Nephron (organoid): ENCODE data around the gene HRH4.

ENCODE experiments used
- H3K27ac Mint-ChIP-seq, 3 experiments: 2 replicates each; pipeline ENCODE4 v1.8.0; 2020; ENCODE audit warnings: mixed read lengths in 3 of 3, mild to moderate bottlenecking in 2 of 3, moderate library complexity in 1 of 3
- H3K27me3 Mint-ChIP-seq: 2 replicates; pipeline ENCODE4 v1.8.0; 2021; ENCODE audit warnings: low read depth, mild to moderate bottlenecking, moderate library complexity, mixed read lengths
- H3K36me3 Mint-ChIP-seq: 2 replicates; pipeline ENCODE4 v1.8.0; 2020; ENCODE audit warnings: low read depth, mixed read lengths
- H3K4me1 Mint-ChIP-seq: 2 replicates; pipeline ENCODE4 v1.8.0; 2020; ENCODE audit warnings: mixed read lengths
- H3K4me3 Mint-ChIP-seq, 3 experiments: 2 replicates each; pipeline ENCODE4 v1.8.0; 2020; ENCODE audit warnings: mild to moderate bottlenecking in 3 of 3, mixed read lengths in 3 of 3, moderate library complexity in 2 of 3
- H3K9me3 Mint-ChIP-seq: 2 replicates; pipeline ENCODE4 v1.8.0; 2020; ENCODE audit warnings: mixed read lengths
- TF ChIP-seq, protein P1 (sequence below), 3 experiments: fragments of 200-600 bp; sonication (generic); IDR thresholded peaks; one replicate each; pipeline ENCODE4 v1.5.0; 2021; ENCODE audit warnings: antibody characterized with exemption in 3 of 3; ENCODE audit not compliant: unreplicated experiment in 3 of 3

The HRH4 gene

DNA sequence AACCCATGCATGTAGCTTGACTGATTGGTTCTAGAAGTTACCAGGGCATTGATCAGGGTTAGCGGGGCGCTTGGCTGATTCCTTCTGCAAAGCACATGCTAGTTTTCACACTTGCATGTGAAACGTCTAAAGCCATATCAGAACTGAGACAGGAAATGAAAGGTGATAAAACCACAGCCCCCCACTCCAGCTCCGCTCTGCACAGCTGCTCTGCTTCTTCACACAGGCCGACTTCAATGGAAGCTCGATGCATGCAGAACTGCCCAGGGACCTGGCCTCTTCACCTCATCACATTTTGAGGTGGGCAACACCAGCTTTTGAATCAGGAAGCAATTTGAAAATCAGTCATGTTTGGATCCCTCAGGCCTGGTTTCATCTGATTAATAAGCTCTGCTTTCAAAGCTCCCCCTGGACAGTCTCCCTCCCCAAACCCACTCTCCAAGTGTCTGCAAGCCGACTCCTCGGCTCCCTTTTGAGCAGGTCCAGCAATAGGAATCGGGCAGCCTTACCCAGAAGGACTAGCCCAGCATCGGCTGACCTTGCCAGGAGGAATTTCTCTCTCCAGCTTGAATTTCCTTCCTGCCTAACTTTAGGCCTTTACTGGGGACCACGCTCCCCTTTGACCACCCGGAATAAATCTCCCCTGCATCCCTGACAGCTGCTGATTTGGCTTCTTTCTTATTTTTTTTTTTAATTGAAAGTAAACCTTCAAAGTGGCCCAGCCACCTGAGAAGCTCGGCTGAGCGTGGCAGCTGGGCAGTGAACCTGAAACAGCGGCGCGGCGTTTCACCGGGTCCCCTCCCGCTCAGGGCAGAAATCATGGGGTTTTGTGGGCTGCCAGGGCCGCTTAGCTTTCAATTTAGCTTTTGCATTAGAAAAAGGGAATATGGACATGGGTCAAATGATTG, 31.7 kb downstream of the HRH4 start:
- Mint-ChIP-seq H3K36me3 (no peaks in the 10 kb centered on the region), H3K4me1 (peaks cover 20% of the 10 kb centered on the region), H3K4me3 (peak overlapping the region; percentile 18 to 55 (median 44)), H3K27ac (peak overlapping the region; percentile 88), H3K9me3 (peaks cover 3% of the 10 kb centered on the region), H3K27me3 (no peaks in the 10 kb centered on the region)
- TF ChIP-seq, protein P1, sequence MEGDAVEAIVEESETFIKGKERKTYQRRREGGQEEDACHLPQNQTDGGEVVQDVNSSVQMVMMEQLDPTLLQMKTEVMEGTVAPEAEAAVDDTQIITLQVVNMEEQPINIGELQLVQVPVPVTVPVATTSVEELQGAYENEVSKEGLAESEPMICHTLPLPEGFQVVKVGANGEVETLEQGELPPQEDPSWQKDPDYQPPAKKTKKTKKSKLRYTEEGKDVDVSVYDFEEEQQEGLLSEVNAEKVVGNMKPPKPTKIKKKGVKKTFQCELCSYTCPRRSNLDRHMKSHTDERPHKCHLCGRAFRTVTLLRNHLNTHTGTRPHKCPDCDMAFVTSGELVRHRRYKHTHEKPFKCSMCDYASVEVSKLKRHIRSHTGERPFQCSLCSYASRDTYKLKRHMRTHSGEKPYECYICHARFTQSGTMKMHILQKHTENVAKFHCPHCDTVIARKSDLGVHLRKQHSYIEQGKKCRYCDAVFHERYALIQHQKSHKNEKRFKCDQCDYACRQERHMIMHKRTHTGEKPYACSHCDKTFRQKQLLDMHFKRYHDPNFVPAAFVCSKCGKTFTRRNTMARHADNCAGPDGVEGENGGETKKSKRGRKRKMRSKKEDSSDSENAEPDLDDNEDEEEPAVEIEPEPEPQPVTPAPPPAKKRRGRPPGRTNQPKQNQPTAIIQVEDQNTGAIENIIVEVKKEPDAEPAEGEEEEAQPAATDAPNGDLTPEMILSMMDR (IDR thresholded peaks at IDR 0.05; ENCODE audit: unreplicated experiment in 3 of 3) = no peak

DNA sequence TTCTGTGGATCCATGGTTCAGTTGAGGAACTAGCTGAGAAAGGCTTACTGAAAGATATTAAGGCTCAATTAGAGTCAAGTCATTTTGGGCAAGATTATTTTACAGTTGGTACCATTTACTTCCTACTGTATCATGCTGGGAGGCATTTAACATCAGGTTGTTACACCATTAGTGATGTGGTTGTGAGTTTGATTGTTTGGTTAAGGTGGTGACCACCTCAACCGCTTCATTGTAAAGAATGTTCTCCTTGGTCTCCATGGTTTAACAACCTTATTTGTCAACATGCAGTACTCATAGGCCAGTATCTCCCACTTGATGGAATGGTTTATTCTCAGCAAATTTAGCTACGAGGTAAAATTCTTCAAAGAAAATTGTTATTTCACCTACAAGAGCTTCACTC, 34.1 kb downstream of the HRH4 start:
- Mint-ChIP-seq H3K27ac (no peak overlapping the region), H3K36me3 (no peaks in the 10 kb centered on the region), H3K27me3 (peaks cover 5% of the 10 kb centered on the region), H3K4me3 (no peak overlapping the region), H3K9me3 (peaks cover 3% of the 10 kb centered on the region), H3K4me1 (peaks cover 19% of the 10 kb centered on the region)
- TF ChIP-seq, protein P1 (IDR thresholded peaks at IDR 0.05; ENCODE audit: unreplicated experiment in 3 of 3) = no peak

DNA sequence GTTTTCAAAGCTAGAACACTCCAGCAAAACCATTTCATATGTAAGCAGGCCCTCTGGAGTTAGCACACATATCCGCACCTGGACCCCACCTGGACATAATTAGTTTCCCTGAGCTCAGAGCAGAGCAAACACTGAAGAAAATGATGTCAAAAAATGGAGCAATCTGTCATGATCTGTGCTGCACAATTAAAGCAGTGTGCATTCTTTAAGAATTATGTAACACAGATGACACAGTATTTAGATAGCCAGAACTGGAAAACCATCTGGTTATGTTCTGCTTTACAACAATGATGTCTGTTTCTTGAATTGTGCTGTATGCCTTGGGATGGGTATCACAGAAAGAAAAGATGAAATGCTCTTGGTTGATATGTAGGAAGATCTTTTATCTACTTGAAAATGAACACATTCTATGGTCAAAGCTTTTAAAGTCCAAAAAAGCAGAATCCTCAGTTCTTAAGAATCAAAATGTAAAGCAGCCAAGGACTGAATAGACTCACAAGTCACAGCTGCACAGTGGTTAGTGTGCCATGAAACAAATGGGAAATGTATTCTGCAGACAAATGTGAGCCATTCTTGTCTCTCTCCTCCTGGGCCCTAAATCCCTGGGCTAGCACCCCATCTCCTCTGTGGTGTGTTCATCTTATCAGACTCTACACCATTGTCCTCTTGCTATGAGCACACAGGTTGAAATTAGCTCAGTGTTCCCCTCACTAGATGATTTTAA, 36.8 kb downstream of the HRH4 start:
- peaks cover 13% of the 10 kb centered on the region for H3K4me1 Mint-ChIP-seq
- no peak overlapping the region for H3K4me3 Mint-ChIP-seq
- no peaks in the 10 kb centered on the region for H3K36me3 Mint-ChIP-seq
- H3K9me3 Mint-ChIP-seq = peaks cover 3% of the 10 kb centered on the region
- no peak overlapping the region for H3K27ac Mint-ChIP-seq
- TF ChIP-seq, protein P1 (IDR thresholded peaks at IDR 0.05; ENCODE audit: unreplicated experiment in 3 of 3) = no peak
- H3K27me3 Mint-ChIP-seq = peaks cover 14% of the 10 kb centered on the region

DNA sequence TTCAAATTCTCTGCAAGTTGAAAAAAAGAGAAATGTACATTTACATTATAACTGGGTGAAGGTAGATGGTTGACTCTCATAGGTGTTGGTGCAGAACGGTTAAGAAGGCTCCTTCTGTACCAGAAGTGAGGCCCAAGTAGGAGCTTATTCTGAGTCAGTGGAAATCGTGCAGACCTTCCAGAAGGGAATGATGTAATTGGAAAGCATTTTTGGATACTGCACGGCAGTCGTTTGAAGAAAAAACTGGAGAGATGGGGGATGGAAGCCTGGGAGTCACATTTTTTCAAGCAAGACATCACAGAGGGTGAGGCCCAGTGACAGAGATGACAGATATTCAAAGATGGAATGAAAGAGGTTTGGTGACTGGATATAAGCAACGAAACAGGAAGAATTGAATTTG, 39.4 kb downstream of the HRH4 start:
- TF ChIP-seq, protein P1 (IDR thresholded peaks at IDR 0.05; ENCODE audit: unreplicated experiment in 3 of 3) = no peak
- Mint-ChIP-seq H3K27me3 (peaks cover 14% of the 10 kb centered on the region), H3K9me3 (no peaks in the 10 kb centered on the region), H3K4me3 (no peak overlapping the region), H3K4me1 (peaks cover 7% of the 10 kb centered on the region), H3K27ac (no peak overlapping the region), H3K36me3 (no peaks in the 10 kb centered on the region)

DNA sequence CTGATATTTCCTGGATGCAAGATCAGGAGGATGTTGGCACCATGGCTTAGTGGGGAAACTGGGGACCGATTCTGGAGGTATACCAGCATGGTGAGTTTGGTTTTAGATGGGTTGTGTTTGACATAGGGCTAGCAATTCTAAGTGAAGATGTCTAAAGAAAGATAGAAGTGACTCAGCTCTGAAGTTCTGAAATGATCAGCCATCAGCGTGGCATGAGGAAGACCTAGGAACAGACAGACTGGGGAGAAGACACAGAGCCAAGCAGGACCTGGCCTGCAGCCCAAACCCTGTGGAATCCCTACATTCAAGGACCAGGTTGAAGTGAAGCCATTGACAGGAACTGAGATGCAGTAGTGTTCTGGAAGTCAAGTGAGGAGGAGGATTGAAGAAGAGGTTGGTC, 39.8 kb downstream of the HRH4 start:
- peaks cover 7% of the 10 kb centered on the region for H3K4me1 Mint-ChIP-seq
- H3K27me3 Mint-ChIP-seq = peaks cover 14% of the 10 kb centered on the region
- TF ChIP-seq, protein P1 (IDR thresholded peaks at IDR 0.05; ENCODE audit: unreplicated experiment in 3 of 3) = no peak
- no peaks in the 10 kb centered on the region for H3K36me3 Mint-ChIP-seq
- H3K4me3 Mint-ChIP-seq = no peak overlapping the region
- H3K27ac Mint-ChIP-seq = no peak overlapping the region
- no peaks in the 10 kb centered on the region for H3K9me3 Mint-ChIP-seq
